Spleen (tissue), 7 donors: Measurements from ENCODE around the gene MYADM.

ENCODE experiments used
- POLR2A ChIP-seq, 3 donors: fragments of 450-650 bp; IDR thresholded peaks; one replicate each; pipeline ENCODE4 v1.5.1; 2017; ENCODE audit warnings: antibody characterized with exemption in 3 of 3, mild to moderate bottlenecking in 1 of 3
- TF ChIP-seq, protein P1 (sequence below), 11 experiments: fragments of 200-600 bp in 7 of 11; fragments of 450-650 bp in 4 of 11; sonication (generic) in 4 of 11; IDR thresholded peaks in 8 of 11; conservative IDR thresholded peaks in 3 of 11; 1 replicate in 7 of 11; 2 replicates in 4 of 11; pipeline versions ENCODE4 v1.4.0 to v1.8.0; 2016 to 2021; ENCODE audit warnings: antibody characterized with exemption in 11 of 11, inconsistent platforms in 4 of 11, mild to moderate bottlenecking in 1 of 11
- donor health status: DM: no; HTN: no; CAD: no; lungs with moderate emphysema.
- donor health status: DM: no; HTN: no; CAD: no.
- donor health status: DM: no; HTN: no; CAD: no.

DNA sequence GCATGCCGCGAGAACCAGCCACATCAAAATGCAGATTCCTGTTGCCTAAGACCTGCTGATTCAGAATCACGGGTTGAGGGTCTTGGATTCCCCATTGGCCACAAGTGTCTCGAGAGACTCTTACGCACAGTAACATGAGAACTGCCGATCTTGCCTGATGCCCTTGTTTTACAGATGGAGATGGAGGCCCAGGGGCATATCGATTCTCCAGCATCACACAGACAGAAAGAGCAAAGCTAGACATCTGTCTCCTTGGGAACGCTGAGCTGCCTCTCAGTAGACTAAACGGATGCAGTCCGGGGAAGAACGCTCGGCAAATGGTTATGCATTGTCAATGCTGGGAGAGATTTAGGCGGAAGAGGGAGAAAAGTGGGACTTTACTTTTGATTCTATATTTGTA is 48.9 kb upstream of the MYADM start:
- TF ChIP-seq POLR2A (IDR thresholded peaks at IDR 0.05) = no peak
- TF ChIP-seq, protein P1, sequence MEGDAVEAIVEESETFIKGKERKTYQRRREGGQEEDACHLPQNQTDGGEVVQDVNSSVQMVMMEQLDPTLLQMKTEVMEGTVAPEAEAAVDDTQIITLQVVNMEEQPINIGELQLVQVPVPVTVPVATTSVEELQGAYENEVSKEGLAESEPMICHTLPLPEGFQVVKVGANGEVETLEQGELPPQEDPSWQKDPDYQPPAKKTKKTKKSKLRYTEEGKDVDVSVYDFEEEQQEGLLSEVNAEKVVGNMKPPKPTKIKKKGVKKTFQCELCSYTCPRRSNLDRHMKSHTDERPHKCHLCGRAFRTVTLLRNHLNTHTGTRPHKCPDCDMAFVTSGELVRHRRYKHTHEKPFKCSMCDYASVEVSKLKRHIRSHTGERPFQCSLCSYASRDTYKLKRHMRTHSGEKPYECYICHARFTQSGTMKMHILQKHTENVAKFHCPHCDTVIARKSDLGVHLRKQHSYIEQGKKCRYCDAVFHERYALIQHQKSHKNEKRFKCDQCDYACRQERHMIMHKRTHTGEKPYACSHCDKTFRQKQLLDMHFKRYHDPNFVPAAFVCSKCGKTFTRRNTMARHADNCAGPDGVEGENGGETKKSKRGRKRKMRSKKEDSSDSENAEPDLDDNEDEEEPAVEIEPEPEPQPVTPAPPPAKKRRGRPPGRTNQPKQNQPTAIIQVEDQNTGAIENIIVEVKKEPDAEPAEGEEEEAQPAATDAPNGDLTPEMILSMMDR (IDR thresholded peaks at IDR 0.05 in 8 of 11, conservative IDR thresholded peaks at IDR 0.05 in 3 of 11) = no peak
